ENCODE data around the gene MAFF.

Gene MAFF

GRCh38 chr22:38250643-38251340 lies 49.0 kb downstream of the MAFF start:
- no peak for DNase-seq

GRCh38 chr22:38251341-38251692 lies 49.5 kb downstream of the MAFF start:
- DNase-seq: no peak

- no peak for DNase-seq
These were observed 53.9 kb downstream of the MAFF start for GRCh38 chr22:38255697-38256096.

GRCh38 chr22:38257181-38257580 lies 55.4 kb downstream of the MAFF start:
- no peak for DNase-seq

GRCh38 chr22:38257650-38258250 lies 56.0 kb downstream of the MAFF start:
- peak; percentile 82 for DNase-seq

- no peak for DNase-seq
These were observed 57.1 kb downstream of the MAFF start for GRCh38 chr22:38258895-38259294.

GRCh38 chr22:38259370-38259769 lies 57.6 kb downstream of the MAFF start:
- DNase-seq: no peak

- no peak for DNase-seq
These were observed 59.2 kb downstream of the MAFF start for GRCh38 chr22:38260761-38261681.

GRCh38 chr22:38262051-38262795 lies 60.4 kb downstream of the MAFF start:
- DNase-seq: no peak

- no peak for DNase-seq
These were observed 62.6 kb downstream of the MAFF start for GRCh38 chr22:38264322-38264843.
